Stimulated activated naive CD8-positive, alpha-beta T cell treated with anti-CD3 and anti-CD28 coated beads, Interleukin-15, Interleukin-2, amounts not matched to agents 100 ng/mL and 50 ng/mL, for 24 hours (primary cell): Measurements from ENCODE around the gene LILRB3.
"Not testable (repeated sequence)": the region's sequence is repeated elsewhere in the genome, so short reads cannot be mapped to it uniquely, and the experiment has no call there.

Experiments
- H3K27ac Mint-ChIP-seq: one replicate; pipeline ENCODE4 v1.8.0; 2021; ENCODE audit warnings: mild to moderate bottlenecking, mixed read lengths
- H3K27me3 Mint-ChIP-seq: one replicate; pipeline ENCODE4 v1.8.0; 2021; ENCODE audit warnings: mixed read lengths
- H3K36me3 Mint-ChIP-seq: one replicate; pipeline ENCODE4 v1.8.0; 2021; ENCODE audit warnings: low read depth, mixed read lengths
- H3K4me1 Mint-ChIP-seq: one replicate; pipeline ENCODE4 v1.8.0; 2021; ENCODE audit warnings: low read depth, mixed read lengths
- H3K4me3 Mint-ChIP-seq: one replicate; pipeline ENCODE4 v1.8.0; 2021; ENCODE audit warnings: mild to moderate bottlenecking, mixed read lengths
- H3K9me3 Mint-ChIP-seq: one replicate; pipeline ENCODE4 v1.8.0; 2021; ENCODE audit warnings: mixed read lengths

Gene LILRB3

DNA sequence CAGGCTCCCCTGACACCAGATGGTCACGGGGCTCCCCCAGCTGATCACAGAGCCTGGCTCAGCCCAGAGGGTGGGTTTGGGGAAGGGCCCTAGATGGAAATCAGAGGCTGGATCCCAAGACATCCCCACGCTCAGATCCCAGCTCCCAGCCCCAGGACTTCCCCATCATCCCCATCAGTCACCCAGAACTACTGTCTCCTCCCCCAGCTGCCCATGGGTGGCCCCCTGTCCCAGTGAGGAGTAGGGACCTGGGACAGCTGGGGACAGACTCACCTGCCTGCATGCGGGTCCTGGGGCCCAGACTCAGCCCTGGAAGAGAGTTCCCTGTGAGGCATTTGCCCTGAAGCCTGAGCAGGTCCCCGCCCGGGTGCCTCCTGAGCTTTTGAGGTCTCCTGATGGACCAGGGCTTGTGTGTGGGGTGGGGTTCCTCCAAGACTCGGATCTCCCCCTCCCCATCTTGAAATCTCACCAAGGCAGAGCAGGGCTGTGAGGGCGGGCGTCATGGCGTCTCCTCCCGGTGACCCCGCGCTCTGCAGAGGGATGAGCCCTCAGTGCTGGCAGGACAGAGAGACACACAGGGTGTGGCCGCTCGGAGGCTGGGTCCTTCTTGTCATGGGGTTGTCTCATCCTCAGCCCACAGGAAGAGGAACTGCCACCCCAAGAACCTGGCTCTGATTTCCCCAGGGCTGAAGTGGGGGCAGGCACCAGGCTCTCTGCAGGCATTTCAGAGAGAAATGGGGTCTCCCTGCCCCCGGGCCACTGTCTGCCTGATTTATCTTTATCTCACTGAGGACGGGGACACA is at the start of gene LILRB3:
LILRB3 (minus strand) TSS at position 534 of the 803 bp plus-strand sequence; CDS start at position 503, 31 bp downstream.
- H3K36me3 Mint-ChIP-seq, H3K9me3 Mint-ChIP-seq, H3K4me1 Mint-ChIP-seq, H3K27ac Mint-ChIP-seq, H3K27me3 Mint-ChIP-seq, H3K4me3 Mint-ChIP-seq: not testable (repeated sequence)

DNA sequence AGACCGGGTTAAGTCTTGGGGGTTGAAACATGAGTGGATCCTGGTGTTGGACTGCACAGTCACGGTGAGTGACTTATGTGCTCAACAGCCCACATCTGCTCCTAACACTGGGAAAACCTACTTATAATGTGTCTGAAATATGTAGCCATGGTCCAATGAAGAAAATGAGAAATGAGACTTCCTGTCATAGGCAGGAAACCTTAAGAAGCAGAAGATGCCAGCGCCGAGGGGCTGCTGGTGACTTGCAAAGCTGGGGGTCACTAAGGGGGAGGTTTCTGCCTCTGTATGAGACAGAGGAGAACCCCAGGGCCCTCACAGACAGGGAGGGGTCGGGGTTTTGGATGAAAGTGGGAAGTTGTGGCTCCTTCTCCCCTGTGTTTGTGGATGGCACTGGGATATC is 49.4 kb upstream of the LILRB3 start:
- H3K9me3 Mint-ChIP-seq, H3K27ac Mint-ChIP-seq, H3K4me1 Mint-ChIP-seq, H3K36me3 Mint-ChIP-seq, H3K4me3 Mint-ChIP-seq: not testable (repeated sequence)
- H3K27me3 Mint-ChIP-seq, result peaks cover 33% of the 10 kb centered on the region

DNA sequence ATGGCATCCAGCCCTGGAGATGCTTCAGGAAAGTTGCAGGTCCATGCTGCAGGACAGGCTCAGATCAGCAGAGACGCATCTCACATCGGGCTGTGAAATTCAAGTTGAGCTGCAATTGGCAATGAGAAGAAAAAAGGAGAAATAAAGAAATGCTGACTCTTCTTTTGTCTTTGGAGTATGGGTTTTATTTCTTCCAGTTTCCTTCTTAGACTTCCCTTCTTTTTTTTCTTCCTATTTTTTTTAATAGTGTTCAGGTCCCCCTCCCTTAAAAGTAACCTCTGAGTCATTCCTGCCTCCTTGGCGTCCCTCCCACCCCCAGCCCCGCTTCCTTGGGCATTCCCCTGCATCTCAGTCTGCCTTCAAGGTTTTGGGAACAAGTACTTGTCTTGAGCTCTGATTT is 48.8 kb upstream of the LILRB3 start:
- H3K4me1 Mint-ChIP-seq, H3K9me3 Mint-ChIP-seq, H3K27ac Mint-ChIP-seq: not testable (repeated sequence)

DNA sequence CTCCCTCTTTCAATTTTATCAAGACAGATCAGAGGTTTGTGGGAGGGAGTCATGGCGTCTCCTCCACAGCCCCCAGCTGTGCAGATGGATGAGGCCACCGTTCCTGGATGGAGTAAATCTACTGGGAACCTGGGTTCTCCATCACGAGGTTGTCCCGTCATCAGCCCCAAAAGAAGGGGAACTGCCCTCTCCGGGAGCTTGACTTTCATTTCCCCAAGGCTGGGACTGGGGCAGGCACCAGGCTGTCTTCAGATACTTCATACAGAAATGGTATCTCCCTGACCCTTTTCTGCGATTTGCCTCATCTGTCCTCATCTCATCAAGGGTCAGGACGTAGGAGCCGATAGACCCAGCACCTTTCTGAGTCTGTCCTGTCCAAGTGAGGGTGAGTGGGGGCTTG is 48.3 kb upstream of the LILRB3 start:
- H3K36me3 Mint-ChIP-seq, result no peaks in the 10 kb centered on the region
- peaks cover 3% of the 10 kb centered on the region for H3K4me1 Mint-ChIP-seq
- peaks cover 33% of the 10 kb centered on the region for H3K27me3 Mint-ChIP-seq
- H3K4me3 Mint-ChIP-seq, result no peak overlapping the region
- no peaks in the 10 kb centered on the region for H3K9me3 Mint-ChIP-seq
- no peak overlapping the region for H3K27ac Mint-ChIP-seq

More for the DNA sequence above, 48.8 kb upstream of the LILRB3 start:
- peaks cover 36% of the 10 kb centered on the region for H3K27me3 Mint-ChIP-seq
- H3K4me3 Mint-ChIP-seq, H3K36me3 Mint-ChIP-seq: not testable (repeated sequence)

DNA sequence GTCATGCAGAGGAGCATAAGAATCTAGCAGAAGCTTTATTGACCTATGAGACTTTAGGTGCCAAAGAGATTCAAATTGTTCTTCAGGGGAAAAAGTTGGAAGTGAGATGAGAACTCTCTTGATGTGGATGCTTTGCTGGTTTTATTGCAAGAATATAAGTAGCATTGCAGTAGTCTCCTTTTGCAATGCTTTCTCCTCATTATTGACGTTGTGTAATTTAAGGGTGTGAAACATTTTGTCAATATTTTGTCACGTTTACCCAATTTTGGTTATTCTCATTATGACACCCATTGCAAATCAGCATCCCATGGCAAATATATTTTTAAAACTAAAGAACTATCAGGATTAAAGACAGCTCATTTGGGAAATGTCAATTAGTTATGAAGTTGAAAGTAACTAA is 46.1 kb upstream of the LILRB3 start:
- Mint-ChIP-seq H3K9me3 (no peaks in the 10 kb centered on the region), H3K4me1 (no peaks in the 10 kb centered on the region)

DNA sequence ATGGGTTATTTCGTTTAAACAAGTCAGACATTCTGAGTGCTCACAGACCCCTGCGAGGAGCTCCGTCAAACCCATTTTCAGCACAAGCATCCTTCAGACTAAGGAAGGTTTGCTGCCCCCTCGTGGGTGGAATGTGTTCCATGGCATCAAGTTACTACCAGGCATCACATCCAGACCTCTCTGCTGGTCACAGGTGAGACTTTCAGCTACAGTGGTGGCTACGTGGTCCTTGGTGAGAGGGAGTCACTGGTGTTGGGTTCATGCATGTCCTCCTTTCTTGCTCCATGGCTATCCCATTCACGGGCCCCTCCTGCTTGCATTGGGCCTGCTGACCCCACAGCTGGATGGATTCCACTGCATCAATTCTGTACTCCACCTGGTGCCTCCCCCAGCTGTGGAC is 43.3 kb upstream of the LILRB3 start:
- Mint-ChIP-seq H3K4me3 (no peak overlapping the region), H3K27ac (no peak overlapping the region), H3K9me3 (no peaks in the 10 kb centered on the region)

More for the DNA sequence above, 46.1 kb upstream of the LILRB3 start:
- Mint-ChIP-seq H3K27ac (no peak overlapping the region), H3K27me3 (peaks cover 40% of the 10 kb centered on the region), H3K4me3 (no peak overlapping the region), H3K36me3 (no peaks in the 10 kb centered on the region)

DNA sequence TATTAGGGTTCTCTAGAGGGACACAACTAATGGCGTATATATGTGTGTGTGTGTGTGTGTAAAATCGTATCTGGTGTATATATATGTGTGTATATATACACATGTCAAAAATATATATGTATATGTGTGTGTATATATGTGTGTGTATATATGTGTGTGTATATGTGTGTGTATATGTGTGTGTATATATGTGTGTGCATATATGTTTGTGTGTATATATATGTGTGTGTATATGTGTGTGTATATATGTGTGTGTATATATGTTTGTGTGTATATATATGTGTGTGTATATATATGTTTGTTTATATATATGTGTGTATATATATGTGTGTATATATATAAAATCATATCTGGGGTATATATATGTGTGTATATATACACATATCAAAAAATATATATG is 39.7 kb upstream of the LILRB3 start:
- no peak overlapping the region for H3K27ac Mint-ChIP-seq
- H3K9me3 Mint-ChIP-seq, result no peaks in the 10 kb centered on the region
- no peak overlapping the region for H3K4me3 Mint-ChIP-seq
- peaks cover 22% of the 10 kb centered on the region for H3K27me3 Mint-ChIP-seq
- H3K36me3 Mint-ChIP-seq, result no peaks in the 10 kb centered on the region
- no peaks in the 10 kb centered on the region for H3K4me1 Mint-ChIP-seq

More for the DNA sequence above, 43.3 kb upstream of the LILRB3 start:
- no peaks in the 10 kb centered on the region for H3K36me3 Mint-ChIP-seq
- H3K27me3 Mint-ChIP-seq, result peaks cover 35% of the 10 kb centered on the region
- no peaks in the 10 kb centered on the region for H3K4me1 Mint-ChIP-seq

DNA sequence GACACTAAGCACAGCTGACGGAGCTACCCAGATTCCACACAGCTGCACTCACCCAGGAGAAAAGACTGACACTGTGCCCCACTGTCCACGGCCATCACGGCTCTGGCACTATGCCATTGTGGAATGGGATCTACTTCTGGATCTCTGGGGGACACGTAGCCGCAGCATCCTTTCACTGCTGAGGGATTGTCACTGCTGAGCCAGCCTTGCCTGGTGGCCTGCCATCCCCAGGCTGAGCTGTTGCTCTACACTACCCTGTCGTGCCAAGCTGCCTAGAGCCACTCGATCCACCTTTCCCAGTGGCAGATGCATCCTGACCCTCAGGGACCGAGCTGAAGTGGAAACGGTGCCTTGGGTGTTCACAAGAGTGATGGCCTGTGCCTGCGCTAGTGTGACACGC is 39.3 kb upstream of the LILRB3 start:
- Mint-ChIP-seq H3K4me3 (no peak overlapping the region), H3K9me3 (no peaks in the 10 kb centered on the region), H3K27me3 (peaks cover 22% of the 10 kb centered on the region), H3K36me3 (no peaks in the 10 kb centered on the region), H3K4me1 (no peaks in the 10 kb centered on the region), H3K27ac (no peak overlapping the region)

DNA sequence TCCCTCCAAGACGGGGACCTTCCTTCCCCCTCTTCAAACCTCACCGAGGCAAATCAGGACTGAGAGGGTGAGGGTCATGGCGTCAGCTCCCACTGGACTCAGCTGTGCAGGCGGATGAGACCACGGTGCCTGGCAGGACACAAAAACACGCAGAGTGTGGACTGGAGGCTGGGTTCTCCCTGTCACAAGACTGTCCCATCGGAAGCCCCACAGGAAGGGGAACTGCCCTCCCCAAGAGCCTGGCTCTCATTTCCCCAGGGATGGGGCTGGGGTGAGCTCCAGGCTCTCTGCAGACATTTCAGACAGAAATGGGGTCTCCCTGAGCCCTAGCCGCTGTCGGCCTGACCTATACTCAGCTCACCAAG is 34.3 kb upstream of the LILRB3 start, which contains the start of gene LILRB5:
LILRB5 (minus strand) TSS at position 158 of the 365 bp plus-strand sequence; CDS start at position 78, 80 bp downstream.
- Mint-ChIP-seq H3K9me3 (no peaks in the 10 kb centered on the region), H3K4me1 (no peaks in the 10 kb centered on the region), H3K4me3 (no peak within 1 kb of the TSS), H3K36me3 (no peaks in the 10 kb centered on the region), H3K27ac (no peak within 1 kb of the TSS), H3K27me3 (peaks cover 8% of the 10 kb centered on the region)

DNA sequence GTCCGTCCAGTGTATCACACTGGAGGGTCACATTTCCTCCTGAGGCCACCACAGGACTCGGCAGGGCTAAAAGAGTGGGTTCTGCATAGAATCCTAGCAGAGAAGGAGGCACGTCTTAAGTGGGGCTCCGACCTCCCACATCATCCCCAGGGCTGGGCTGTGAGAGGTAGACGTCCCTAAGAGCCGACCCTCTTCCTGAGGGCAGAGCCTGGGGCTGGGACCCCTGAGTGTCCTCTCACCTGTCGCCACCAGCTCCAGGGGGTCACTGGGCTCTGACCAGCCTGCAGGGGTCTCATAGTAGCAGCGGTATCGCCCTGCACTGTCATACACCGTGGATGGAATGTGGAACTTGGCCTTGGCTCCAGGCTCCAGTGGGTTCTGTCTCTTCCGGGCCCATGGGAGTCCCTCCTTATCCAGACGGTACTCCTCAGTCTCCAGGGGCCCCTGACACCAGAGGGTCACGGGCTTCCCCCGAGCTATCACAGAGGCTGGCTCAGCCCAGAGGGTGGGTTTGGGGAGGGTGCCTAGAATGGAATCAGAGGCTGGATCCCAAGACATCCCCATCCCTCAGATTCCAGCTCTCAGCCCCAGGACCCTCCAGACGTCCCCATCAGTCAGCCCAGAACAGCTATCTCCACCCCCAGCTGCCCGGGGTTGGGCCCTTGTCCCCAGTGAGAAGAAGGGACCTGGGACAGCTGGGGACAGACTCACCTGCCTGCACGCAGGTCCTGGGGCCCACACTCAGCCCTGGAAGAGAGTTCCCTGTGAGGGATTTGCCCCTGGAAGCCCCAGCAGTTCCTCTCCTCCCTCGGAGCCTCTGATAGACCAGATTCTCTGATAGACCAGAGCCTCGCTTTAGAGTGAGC is 33.7 kb upstream of the LILRB3 start:
- H3K4me1 Mint-ChIP-seq, result no peaks in the 10 kb centered on the region

DNA sequence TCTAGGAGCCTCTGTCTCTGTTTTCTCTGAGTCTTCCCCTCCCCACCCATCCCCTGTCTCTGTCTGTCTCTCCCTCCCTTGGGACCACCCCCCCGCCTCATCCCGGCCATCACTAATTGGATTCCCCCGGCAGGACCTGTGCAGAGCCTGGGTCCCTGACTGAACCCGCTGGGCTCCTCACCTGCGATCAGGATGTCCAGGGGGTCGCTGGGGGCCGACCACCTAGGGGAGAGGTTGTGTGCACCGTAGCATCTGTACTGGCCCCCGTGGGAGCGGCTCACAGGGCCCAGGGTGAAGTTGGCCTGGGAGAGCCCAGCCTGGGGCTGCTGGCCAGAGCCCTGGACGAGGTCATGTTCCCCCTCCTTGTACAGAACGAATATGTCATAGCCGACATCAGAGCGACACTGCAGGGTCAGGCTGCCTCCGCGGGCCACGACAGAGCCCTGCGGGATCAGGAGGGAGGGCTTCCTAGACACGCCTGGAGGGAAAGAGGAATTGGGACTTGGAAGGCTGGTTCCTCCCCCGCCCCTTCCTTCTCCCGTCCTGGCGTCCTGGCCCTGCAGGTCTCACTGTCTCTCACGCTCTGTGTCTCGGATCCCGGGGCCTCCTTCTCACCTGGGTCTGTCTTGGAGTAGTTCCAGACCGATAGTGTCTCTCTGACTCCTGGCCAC is 32.4 kb upstream of the LILRB3 start:
- no peaks in the 10 kb centered on the region for H3K36me3 Mint-ChIP-seq
- H3K27ac Mint-ChIP-seq, result no peak overlapping the region
- H3K4me3 Mint-ChIP-seq, result no peak overlapping the region
- H3K27me3 Mint-ChIP-seq, result peaks cover 8% of the 10 kb centered on the region
- no peaks in the 10 kb centered on the region for H3K4me1 Mint-ChIP-seq
- H3K9me3 Mint-ChIP-seq, result no peaks in the 10 kb centered on the region

More for the DNA sequence above, 33.7 kb upstream of the LILRB3 start:
- Mint-ChIP-seq H3K36me3 (no peaks in the 10 kb centered on the region), H3K9me3 (no peaks in the 10 kb centered on the region), H3K27ac (no peak overlapping the region), H3K4me3 (no peak overlapping the region), H3K27me3 (peaks cover 5% of the 10 kb centered on the region)

DNA sequence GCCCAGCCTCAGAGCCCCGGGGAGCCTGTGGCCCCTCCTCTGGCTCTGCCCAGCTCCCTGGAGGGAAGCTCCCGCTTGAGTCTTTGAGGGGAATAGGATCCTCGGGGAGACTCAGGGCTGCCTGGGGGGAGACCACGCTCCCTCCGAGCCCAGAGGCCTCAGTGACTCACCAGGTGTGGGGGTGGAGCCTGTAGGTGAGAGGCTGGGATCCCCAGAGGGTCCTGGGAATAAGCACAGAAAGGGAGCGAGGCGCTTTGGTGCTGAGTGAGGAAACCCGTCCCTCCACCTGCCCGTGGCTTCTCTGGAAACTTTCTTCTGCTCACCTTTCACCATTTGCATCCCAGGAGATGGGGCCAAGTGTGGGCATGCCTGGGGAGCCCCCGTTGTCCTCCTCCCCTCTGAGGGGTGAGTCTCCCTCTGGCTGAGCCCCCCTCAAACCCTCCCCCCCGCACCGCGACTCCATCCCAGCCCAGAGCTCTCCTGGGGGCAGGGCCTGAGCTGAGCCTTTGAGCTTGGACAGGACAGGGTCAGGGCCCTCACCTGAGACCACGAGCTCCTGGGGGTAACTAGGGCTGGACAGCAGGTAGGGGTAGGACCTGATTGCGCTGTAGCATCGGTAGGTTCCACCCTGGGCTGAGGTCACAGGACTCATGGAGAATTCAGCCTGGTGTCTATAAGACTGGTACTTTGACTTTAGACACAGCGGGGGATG is 31.5 kb upstream of the LILRB3 start:
- Mint-ChIP-seq H3K4me1 (no peaks in the 10 kb centered on the region), H3K4me3 (no peak overlapping the region), H3K36me3 (no peaks in the 10 kb centered on the region), H3K9me3 (no peaks in the 10 kb centered on the region), H3K27ac (no peak overlapping the region), H3K27me3 (peaks cover 9% of the 10 kb centered on the region)

DNA sequence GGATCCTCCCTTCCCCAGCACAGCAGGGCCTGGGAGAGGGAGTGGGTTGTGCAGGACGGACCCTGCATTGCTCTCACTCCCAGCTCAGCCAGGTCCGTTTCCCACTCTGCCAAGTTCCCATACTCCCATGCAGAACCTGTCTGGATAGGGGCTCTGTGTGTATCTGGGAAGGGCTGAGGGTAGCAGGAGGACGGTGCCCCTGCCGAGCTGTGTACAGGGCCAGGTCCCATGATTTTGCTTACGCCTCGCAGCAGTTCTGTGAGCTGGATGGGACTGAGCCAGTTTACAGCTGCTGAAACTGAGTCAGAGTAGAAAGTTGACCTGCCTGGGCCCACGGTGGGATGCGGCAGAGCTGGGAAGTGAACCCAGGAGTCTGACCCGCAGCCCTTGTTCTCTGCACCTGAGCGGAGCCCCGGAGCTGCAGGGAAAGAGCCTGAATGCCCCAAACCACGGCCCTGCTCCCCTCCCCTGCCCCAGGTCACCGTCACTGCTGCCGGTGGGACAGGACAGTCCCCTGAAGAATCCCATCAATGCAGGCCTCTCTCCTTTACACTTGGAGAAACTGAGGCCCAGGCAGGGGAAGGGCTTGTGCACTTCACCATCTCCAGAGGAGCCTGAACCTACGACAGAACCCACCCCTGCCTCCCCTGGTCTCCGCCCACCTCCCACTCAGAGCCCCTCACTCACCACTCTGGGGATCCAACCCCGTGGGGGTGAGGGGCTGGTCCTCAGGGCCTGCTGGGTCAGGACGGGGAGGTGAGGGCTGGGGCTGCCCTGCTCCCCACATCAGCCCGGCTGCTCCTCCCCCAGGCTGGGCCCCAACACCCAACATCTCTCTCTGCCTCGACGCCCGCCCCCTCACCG is 30.8 kb upstream of the LILRB3 start:
- Mint-ChIP-seq H3K27me3 (peaks cover 8% of the 10 kb centered on the region), H3K9me3 (no peaks in the 10 kb centered on the region), H3K4me3 (no peak overlapping the region), H3K36me3 (no peaks in the 10 kb centered on the region), H3K4me1 (peaks cover under 1% of the 10 kb centered on the region), H3K27ac (no peak overlapping the region)

DNA sequence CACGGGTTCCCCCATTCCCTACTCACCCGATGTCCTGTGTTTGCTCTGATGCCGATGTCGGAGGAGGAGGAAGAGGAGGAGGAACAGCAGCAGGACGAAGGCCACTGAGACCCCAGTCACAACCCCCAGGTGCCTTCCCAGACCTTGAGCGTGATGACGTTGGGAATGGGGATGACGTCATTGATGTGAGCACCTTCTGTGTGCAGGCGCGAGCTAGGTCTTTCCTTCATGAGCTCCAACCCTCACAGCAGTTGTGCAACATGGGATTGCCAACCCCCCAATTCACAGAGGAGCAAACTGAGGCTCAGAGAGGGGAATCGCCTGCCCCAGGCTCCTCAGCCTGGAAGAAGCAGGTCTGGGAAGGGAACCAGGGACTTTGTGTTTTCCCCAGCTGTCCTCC is 30.0 kb upstream of the LILRB3 start:
- Mint-ChIP-seq H3K4me1 (peaks cover 7% of the 10 kb centered on the region), H3K27ac (no peak overlapping the region), H3K4me3 (no peak overlapping the region), H3K9me3 (no peaks in the 10 kb centered on the region), H3K36me3 (no peaks in the 10 kb centered on the region), H3K27me3 (peaks cover 8% of the 10 kb centered on the region)
